HG02852 (cell line): ENCODE measurements around the gene TERT.

ENCODE experiments used
- ATAC-seq: cut with Tn5 transposase; IDR thresholded peaks from one replicate; pipeline ENCODE4 v1.9.1; 2021; ENCODE audit warnings: mild to moderate bottlenecking, moderate library complexity; ENCODE audit not compliant: unreplicated experiment

Gene TERT

GRCh38 chr5:1222621-1223277 is 72.1 kb downstream of the TERT start:
- ATAC-seq = no peak

- ATAC-seq = no peak
Observed at GRCh38 chr5:1222147-1222546, 72.7 kb downstream of the TERT start.

- ATAC-seq = no peak
Observed at GRCh38 chr5:1221721-1222120, 73.1 kb downstream of the TERT start.

- no peak for ATAC-seq
Observed at GRCh38 chr5:1220831-1221230, 74.0 kb downstream of the TERT start.

GRCh38 chr5:1220351-1220750 is 74.5 kb downstream of the TERT start:
- ATAC-seq = no peak

GRCh38 chr5:1219768-1220100 is 75.1 kb downstream of the TERT start:
- no peak for ATAC-seq

GRCh38 chr5:1219098-1219767 is 75.6 kb downstream of the TERT start:
- no peak for ATAC-seq

- no peak for ATAC-seq
Observed at GRCh38 chr5:1218351-1219080, 76.4 kb downstream of the TERT start.

- ATAC-seq = no peak
Observed at GRCh38 chr5:1217596-1218206, 77.2 kb downstream of the TERT start.

GRCh38 chr5:1216918-1217295 is 78.0 kb downstream of the TERT start:
- no peak for ATAC-seq

GRCh38 chr5:1216211-1216917 is 78.5 kb downstream of the TERT start:
- ATAC-seq = no peak

GRCh38 chr5:1215320-1216096 is 79.4 kb downstream of the TERT start:
- no peak for ATAC-seq

GRCh38 chr5:1214936-1215220 is 80.0 kb downstream of the TERT start:
- no peak for ATAC-seq

GRCh38 chr5:1214163-1214935 is 80.5 kb downstream of the TERT start:
- ATAC-seq = no peak

GRCh38 chr5:1213508-1214162 is 81.2 kb downstream of the TERT start:
- no peak for ATAC-seq

- no peak for ATAC-seq
Observed at GRCh38 chr5:1212881-1213280, 82.0 kb downstream of the TERT start.

- no peak for ATAC-seq
Observed at GRCh38 chr5:1212271-1212670, 82.6 kb downstream of the TERT start.

- ATAC-seq = no peak
Observed at GRCh38 chr5:1211701-1212100, 83.2 kb downstream of the TERT start.

GRCh38 chr5:1210832-1211251 is 84.0 kb downstream of the TERT start:
- ATAC-seq = no peak
